GM21723 (cell line): ENCODE results near the gene PNPLA2.

ENCODE experiments used
- ATAC-seq: cut with Tn5 transposase; IDR thresholded peaks from one replicate; pipeline ENCODE4 v1.9.1; 2021; ENCODE audit warnings: mild to moderate bottlenecking, moderate library complexity; ENCODE audit not compliant: unreplicated experiment

Gene PNPLA2

GRCh38 chr11:870418-870817, 51.7 kb downstream of the PNPLA2 start:
- no peak for ATAC-seq

GRCh38 chr11:871472-871871, 52.8 kb downstream of the PNPLA2 start:
- no peak for ATAC-seq

DNA sequence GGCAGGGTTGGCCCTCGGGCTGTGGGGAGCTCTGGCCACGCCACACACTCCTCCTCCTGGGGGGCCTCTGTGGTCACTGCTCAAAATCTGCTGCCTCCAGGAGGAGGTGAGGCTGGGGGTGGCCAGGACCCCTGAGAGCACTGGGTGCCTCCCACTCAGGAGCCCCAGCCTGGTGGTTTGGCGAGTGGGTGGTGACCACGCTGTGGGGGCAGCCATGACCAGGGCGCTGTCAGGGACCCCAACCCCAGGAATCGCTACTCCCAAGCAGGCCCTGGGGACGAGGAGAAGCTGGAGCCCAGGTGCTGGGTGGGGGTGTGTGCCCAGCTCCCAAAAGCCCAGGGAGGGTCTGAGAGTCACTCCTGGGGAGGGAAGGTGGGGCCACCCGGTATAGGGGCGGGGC, 54.1 kb downstream of the PNPLA2 start:
- ATAC-seq: no peak

DNA sequence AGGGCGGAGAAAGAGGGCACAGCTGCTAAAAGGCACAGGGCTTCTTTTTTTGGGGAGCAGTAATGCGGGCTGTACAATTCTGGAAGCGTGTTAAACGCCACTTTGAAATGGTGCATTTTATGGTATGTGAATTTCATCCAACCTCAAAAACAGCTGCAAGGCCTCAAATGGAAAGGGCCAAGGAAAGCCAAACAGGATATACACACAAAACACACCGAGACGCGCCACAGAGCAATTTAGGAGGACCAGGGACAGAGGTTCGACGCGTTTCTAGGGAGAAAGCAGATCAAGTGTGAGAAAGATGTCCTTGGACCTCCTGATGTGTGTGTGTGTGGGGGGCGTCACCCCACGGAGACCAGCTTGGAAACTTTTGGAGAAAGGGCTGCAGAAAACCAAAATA, 55.0 kb downstream of the PNPLA2 start:
- no peak for ATAC-seq
